Hindlimb muscle (tissue), 1 donor: ENCODE measurements around the gene STAMBP. TPM values are rescaled to one million over a fixed set of nuclear protein-coding genes. Genes with fewer than 3 reads are reported as not detected.
A peak's percentile ranks its signal among the peaks of the same experiment; 100 is the strongest.
"Not testable (repeated sequence)": the region's sequence is repeated elsewhere in the genome, so short reads cannot be mapped to it uniquely, and the experiment has no call there.

ENCODE experiments used
- DNase-seq: peaks from one replicate; pipeline ENCODE4 v3.0.0-alpha.2; 2013
- polyA plus RNA-seq: library from polyadenylated mRNA; unstranded; fragments of 120-200 nt; gene quantifications from one replicate; pipeline ENCODE4 v1.2.1, GENCODE V29; 2013; ENCODE audit not compliant: insufficient read length

STAMBP gene
- polyA plus RNA-seq, 1 donor, result 40.3 TPM

DNA sequence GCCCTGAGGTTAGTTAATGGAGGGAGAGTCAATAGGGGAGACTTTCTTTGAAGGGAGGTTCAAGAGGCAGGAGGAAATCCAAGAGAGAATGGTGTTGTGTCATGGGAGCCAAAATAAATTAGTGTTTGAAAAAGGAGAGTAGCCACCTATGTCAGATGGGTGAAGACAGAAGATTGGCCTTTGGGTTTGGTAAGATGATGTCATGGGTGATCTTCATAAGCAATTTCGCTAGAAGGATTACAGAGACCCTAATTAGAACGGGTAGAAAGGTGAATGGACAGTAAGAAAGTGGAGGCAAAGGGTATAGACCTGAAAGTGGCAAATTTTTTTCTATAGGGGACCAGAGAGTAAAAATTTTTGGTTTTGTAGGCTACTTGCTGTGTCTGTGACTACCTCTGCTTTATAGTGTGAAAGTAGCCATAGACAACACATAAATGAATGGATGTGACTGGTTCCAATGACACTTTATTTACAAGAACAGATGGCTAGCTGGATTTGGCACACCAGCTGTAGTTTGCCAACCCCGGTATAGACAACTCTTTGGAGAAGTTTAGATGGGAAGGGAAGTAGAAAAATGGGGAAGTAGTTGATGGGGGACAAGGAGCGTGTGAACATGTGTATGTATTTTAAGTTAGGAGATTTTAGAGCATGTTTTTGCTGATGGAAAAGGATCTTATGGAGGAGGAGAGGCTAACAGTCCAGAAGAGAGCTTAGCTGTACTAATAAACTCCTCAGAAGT, 9.3 kb downstream of the STAMBP start:
- DNase-seq, result no peak

DNA sequence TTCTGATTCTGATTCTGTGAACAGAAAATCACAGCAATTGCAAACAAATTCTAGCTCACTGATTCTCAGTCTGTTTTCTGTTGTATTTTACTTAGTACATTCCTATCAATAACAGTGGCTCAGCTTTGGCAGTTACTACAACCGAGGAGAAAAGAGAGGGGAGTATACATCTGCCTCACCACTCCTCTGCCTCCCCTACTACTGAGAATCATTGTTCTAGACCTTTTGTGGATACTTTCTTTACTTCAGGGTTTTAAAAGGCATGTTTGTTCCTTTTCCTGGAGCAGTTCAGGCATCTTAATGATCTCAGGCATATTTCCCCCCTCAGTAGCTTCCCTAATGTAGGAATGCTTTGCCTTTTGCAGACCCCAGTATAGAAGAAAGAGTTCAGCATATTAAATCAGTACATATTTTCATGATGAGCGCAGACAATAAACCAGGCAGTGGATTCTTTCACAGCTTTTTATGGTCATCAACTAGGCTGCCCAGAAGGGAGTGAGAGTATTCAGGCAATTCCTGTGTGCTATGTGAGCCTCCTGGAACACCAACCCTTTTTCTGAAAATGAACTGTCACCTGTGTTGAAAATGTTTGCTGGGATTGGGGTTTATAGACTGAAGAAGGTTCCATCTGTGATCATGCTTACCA, 10.3 kb downstream of the STAMBP start:
- DNase-seq, result no peak

- no peak for DNase-seq
Measured at GRCh38 chr2:73839653-73840411, 11.1 kb downstream of the STAMBP start.

DNA sequence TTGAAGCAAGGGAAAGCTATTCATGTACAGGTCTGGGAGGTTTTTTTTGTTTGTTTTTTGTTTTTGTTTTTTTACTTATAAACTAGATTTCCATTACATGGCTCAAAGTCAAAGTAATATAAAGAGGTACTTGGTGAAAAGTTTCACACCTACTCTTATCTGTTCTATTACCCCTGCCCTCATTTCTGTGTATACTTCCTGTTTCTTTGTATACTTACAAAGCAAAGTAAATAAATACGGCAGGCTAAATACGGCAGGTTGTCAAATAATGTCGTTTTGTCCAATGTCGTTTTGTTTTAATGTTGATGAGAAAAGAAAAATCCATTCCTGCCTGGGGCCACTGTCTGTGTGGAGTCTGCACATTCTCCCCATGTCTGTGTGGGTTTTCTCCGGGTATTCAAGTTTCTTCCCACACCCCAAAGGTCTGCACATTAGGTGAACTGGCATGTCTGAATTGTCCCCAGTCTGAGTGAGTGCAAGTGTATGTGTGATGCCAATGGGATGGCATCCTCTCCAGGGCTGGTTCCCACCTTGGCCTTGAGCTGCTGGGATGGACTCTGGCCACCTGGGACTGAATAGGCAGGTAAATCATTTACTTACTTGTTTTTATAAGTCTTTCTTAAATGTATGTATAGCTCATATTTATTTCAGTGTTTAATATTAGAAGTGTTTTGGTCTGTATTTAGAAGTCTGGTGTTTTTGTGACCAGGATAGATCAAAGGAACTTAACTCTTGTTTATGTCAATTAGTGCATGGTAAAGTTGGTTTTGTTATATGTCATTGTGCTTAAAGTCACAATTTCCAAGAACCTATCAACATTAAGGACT, 13.4 kb downstream of the STAMBP start:
- no peak for DNase-seq

GRCh38 chr2:73842739-73843019, 13.9 kb downstream of the STAMBP start:
- no peak for DNase-seq

DNA sequence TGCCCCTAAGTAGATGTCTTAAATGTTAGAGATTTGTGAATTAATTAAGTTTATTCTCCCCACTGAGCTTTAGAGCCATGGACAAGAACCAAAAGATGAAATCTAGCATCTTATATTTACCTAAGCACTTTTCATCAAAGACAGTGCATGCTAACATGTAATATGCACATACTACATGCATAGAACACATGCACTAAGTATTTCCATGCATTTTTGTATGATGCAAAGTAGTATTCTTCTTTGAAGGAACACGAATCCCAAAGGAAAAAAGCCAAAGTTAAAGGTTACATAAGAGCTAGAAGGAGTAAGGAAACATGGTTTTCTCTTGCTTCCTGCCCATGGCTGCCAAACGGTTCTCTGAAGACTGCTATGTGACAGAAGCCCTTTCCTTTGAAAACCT, 15.3 kb downstream of the STAMBP start:
- no peak for DNase-seq

DNA sequence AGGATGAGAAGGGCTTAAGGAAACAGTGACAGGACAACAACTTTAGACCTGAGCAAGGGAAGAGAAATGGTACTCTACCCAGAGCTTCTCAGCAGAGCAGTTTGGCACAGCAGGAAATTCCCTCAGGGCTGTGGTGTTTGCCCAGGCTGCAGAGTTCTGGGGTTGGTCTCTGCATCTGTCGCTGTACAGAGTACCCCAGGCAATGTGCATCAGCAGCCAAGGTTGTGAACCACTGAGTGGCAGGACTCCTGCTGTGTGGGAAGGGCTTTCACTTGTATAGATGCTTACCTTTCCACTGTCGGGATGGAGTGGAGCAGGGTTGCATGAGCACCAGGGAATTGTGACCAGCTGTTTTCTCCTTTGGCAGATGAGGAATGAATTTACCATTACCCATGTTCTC, 21.2 kb downstream of the STAMBP start:
- DNase-seq, result no peak

DNA sequence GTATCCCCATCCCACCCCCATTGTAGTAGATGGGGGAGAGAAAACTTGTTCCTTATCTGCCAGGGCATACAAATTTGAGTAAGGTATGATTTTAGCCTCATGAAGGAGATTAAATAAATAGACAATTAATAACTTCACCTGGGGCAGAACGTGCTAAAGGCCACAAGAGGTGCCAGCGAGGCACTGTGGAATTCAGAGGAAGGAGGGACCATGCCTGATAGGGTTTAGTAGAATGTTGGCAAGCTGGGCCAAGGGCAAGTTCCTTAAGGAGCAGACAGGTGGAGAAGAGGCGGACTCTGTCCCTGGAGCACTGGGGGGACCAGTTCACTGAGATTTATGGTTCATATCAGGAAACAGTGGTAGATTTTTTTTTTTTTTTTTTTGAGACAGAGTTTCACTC, 22.5 kb downstream of the STAMBP start:
- DNase-seq, result no peak

DNA sequence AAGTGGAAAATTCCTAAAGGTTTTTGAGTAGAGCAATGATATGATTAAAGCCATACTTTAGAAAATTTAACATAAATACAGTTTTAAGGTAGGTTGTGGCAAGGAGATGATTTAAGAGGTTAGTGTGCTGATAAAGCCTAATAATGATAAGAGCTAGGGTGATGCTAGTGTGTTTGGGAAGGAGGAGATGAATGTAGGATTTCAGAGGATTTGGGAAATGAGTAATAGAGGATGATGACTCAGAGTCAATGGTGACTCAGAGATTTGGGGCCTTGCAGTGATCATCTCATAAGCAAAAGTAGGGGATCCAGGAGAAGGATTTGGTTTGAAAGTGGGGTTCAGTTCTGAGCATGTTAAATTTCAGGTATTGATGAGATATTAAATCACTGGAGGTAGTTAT, 23.3 kb downstream of the STAMBP start:
- DNase-seq, result no peak

- no peak for DNase-seq
Measured at GRCh38 chr2:73855526-73855925, 26.8 kb downstream of the STAMBP start.

GRCh38 chr2:73856214-73856613, 27.5 kb downstream of the STAMBP start:
- DNase-seq, result no peak

GRCh38 chr2:73859721-73860586, 31.2 kb downstream of the STAMBP start:
- no peak for DNase-seq

DNA sequence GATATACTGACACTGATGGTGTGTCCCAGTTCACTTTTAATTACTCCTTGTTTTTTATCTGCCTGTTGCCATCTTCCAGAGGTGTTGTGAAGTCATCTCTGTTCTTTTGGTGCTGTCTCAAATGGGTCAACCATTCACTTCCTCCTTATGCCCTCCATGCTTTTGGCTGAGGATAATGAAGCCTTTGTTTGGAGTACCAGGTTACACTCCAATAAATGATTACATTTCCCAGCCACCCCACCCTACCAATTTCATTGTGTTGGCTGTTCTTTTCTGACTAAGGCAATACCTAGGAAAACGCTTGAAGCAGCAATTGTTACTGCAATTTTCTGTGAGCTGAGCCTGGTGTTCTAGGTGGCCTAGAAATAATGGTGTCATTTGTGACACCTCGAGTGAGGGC, 34.2 kb downstream of the STAMBP start:
- no peak for DNase-seq

GRCh38 chr2:73868204-73868978, 39.6 kb downstream of the STAMBP start:
- no peak for DNase-seq

DNA sequence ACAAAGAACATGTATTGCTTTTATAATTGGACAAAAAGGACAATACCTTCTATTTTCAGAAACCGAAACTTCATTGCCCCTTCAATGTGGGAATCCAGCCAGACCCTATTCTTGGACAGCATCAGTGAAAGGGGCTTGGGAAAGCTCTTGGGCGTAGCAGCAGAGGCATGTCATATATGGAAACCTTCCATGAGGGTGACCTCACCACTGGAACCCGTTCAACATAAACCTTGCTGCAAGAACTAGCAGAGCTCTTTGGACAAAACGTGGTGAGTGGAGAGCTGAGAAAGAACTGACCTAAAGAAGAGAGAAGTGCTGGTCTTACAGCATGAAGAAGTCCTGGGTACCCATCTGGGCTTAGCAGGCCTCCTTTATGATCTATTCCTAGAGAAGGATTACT, 41.3 kb downstream of the STAMBP start:
- peak; percentile 86 for DNase-seq

- DNase-seq, result no peak
Measured at GRCh38 chr2:73877071-73877802, 48.5 kb downstream of the STAMBP start.

DNA sequence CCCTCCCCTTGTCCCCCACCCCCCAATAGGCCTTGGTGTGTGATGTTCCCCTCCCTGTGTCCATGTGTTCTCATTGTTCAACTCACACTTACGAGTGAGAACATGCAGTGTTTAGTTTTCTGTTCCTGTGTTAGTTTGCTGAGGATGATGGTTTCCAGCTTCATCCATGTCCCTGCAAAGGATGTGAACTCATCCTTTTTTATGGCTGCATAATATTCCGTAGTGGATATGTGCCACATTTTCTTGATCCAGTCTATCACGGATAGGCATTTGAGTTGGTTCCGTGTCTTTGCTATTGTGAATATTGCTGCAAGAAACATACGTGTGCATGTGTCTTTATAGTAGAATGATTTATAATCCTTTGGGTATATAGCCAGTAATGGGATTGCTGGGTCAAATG, 49.2 kb downstream of the STAMBP start:
- DNase-seq, result not testable (repeated sequence)

DNA sequence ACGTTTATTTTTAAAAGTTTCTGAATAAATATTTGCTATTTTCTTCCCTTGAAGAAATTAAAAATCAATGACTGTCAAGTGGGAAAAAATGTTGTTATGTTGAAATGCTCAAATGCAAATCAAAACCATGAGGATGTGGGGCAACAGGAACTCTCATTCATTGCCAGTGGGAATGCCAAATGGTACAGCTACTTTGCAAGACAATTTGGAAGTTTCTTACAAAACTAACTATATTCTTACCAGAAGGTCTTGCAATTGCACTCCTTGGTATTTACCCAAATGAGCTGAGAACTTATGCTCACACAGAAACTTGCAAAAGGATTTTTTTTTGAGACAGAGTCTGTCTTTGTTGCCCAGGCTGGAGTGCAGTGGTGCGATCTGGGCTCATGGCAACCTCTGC, 56.6 kb downstream of the STAMBP start:
- no peak for DNase-seq

- DNase-seq, result no peak
Measured at GRCh38 chr2:73886357-73886756, 57.6 kb downstream of the STAMBP start.

DNA sequence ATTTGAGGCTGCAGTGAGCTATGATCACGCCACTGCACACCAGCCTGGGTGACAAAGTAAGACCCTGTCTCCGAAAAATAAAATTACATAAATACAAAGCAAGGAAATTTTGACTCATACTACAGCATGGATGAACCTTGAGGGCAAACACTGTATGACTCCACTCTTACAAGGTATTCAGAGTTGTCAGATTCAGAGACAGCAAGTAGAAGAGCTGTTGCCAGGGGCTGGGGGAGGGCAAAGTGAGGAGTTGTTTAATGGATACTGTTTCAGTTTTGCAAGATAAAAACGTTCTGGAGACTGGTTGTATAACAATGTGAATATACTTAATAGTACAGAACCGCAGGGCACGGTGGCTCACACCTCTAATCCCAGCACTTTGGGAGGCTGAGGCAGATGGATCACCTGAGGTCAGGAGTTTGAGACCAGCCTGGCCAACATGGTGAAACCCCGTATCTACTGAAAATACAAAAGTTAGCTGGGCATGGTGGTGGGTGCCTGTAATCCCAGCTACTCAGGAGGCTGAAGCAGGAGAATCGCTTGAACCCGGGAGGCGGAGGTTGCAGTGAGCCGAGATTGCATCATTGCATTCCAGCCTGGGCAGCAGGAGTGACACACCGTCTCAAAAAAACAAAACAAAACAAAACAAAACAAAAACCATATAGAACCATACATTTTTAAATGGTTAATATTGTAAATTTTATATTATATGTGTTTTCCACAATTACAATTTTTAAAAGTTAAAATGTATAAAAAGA, 59.0 kb downstream of the STAMBP start:
- not testable (repeated sequence) for DNase-seq
